B cell (primary cell): Measurements from ENCODE around the gene SLC22A6. TPM values are rescaled to one million over a fixed set of nuclear protein-coding genes. Genes with fewer than 3 reads are reported as not detected.

Experiments used
- ATAC-seq: fragments of 200-7000 bp; cut with Tn5 transposase; one replicate; pipeline ENCODE4 v1.10.0; 2021; ENCODE audit warnings: low read depth, mild to moderate bottlenecking, moderate number of reproducible peaks, moderate library complexity
- CTCF ChIA-PET: fragments of 350-600 bp; sonication (Branson Sonifier 250); formaldehyde crosslinking; loops from one replicate; lab custom pipeline; 2021; ENCODE audit warnings: antibody characterized with exemption, inconsistent platforms; lab: Charles Lee
- POLR2A ChIA-PET: fragments of 350-600 bp; sonication (Branson Sonifier 250); formaldehyde crosslinking; loops from one replicate; lab custom pipeline; 2021; ENCODE audit warnings: antibody characterized with exemption; lab: Charles Lee
- DNase-seq: peaks from one replicate; pipeline ENCODE4 v3.0.0; 2013
- H2AFZ ChIP-seq: 2 replicates; pipeline ENCODE4 v1.6.1; 2012; ENCODE audit warnings: mild to moderate bottlenecking, low read depth, low read length; ENCODE audit not compliant: insufficient read depth, poor library complexity, severe bottlenecking
- H3K27ac ChIP-seq, 2 donors: 1 replicate in 1 of 2; 2 replicates in 1 of 2; pipeline ENCODE4 v1.5.1; 2012 to 2013; ENCODE audit warnings: low read length in 2 of 2, mild to moderate bottlenecking in 2 of 2, moderate library complexity in 1 of 2
- H3K27me3 ChIP-seq, 4 experiments: fragments of 200-600 bp in 1 of 4; sonication (generic) in 1 of 4; replicated peaks in 1 of 4; 1 replicate in 2 of 4; 2 replicates in 2 of 4; pipeline versions ENCODE4 v1.6.1 to v1.7.0; 2013 to 2016; ENCODE audit warnings: low read length in 3 of 4, mild to moderate bottlenecking in 2 of 4, mixed read lengths in 1 of 4, moderate library complexity in 1 of 4; ENCODE audit not compliant: insufficient read depth in 4 of 4, control insufficient read depth in 3 of 4; ENCODE audit errors: control extremely low read depth in 1 of 4
- H3K36me3 ChIP-seq, 2 experiments: replicated peaks in 1 of 2; 1 replicate in 1 of 2; 2 replicates in 1 of 2; pipeline versions ENCODE4 v1.6.1 to v1.7.1; 2013; ENCODE audit warnings: low read length in 1 of 2; ENCODE audit not compliant: insufficient read depth in 2 of 2, control insufficient read depth in 1 of 2; ENCODE audit errors: control extremely low read depth in 1 of 2, extremely low read depth in 1 of 2
- H3K4me1 ChIP-seq, 2 donors: fragments of 200-600 bp in 1 of 2; sonication (generic) in 1 of 2; 1 replicate in 1 of 2; 2 replicates in 1 of 2; pipeline versions ENCODE4 v1.5.1 to v1.6.1; 2013 to 2017; ENCODE audit warnings: low read length in 2 of 2; ENCODE audit not compliant: control insufficient read depth in 2 of 2, insufficient read depth in 2 of 2
- H3K4me2 ChIP-seq: replicated peaks from 2 replicates; pipeline ENCODE3; 2012; ENCODE audit warnings: mild to moderate bottlenecking, low read depth, low read length; ENCODE audit not compliant: poor library complexity, severe bottlenecking
- H3K4me3 ChIP-seq, 5 experiments: fragments of 200-600 bp in 1 of 5; sonication (generic) in 1 of 5; 1 replicate in 3 of 5; 2 replicates in 2 of 5; pipeline versions ENCODE4 v1.5.1 to v1.7.0; 2011 to 2016; ENCODE audit warnings: low read length in 4 of 5, mild to moderate bottlenecking in 4 of 5, low read depth in 2 of 5, control low read depth in 1 of 5, moderate library complexity in 1 of 5; ENCODE audit not compliant: insufficient read depth in 1 of 5; ENCODE audit errors: control extremely low read depth in 1 of 5, extremely low read depth in 1 of 5
- H3K79me2 ChIP-seq: fragments of 200-600 bp; sonication (generic); one replicate; pipeline ENCODE4 v1.6.0; 2016; ENCODE audit warnings: low read length; ENCODE audit not compliant: control insufficient read depth, insufficient read depth
- H3K9ac ChIP-seq: fragments of 200-600 bp; sonication (generic); 2 replicates; pipeline ENCODE4 v1.6.1; 2017; ENCODE audit warnings: mild to moderate bottlenecking, low read length, moderate library complexity
- H3K9me3 ChIP-seq, 3 donors: one replicate each; pipeline versions ENCODE4 v1.6.1 to v1.7.1; 2013; ENCODE audit warnings: low read length in 2 of 3; ENCODE audit not compliant: control insufficient read depth in 2 of 3, insufficient read depth in 1 of 3; ENCODE audit errors: control extremely low read depth in 1 of 3
- H4K20me1 ChIP-seq: 2 replicates; pipeline ENCODE4 v1.6.0; 2012; ENCODE audit warnings: mild to moderate bottlenecking, low read length; ENCODE audit not compliant: insufficient read depth, control insufficient read depth, poor library complexity, severe bottlenecking
- H3K27ac Mint-ChIP-seq: one replicate; pipeline ENCODE4 v1.8.0; 2021; ENCODE audit warnings: mixed read lengths
- H3K27me3 Mint-ChIP-seq: one replicate; pipeline ENCODE4 v1.8.0; 2021; ENCODE audit warnings: mixed read lengths
- H3K4me1 Mint-ChIP-seq: one replicate; pipeline ENCODE4 v1.8.0; 2021; ENCODE audit warnings: mixed read lengths
- H3K4me3 Mint-ChIP-seq: one replicate; pipeline ENCODE4 v1.8.0; 2021; ENCODE audit warnings: mixed read lengths
- H3K9me3 Mint-ChIP-seq: one replicate; pipeline ENCODE4 v1.8.0; 2022; ENCODE audit warnings: mixed read lengths; ENCODE audit not compliant: insufficient read depth
- CTCF ChIP-seq: fragments of 200-600 bp; IDR thresholded peaks from one replicate; pipeline ENCODE4 v1.8.0; 2022; ENCODE audit warnings: antibody characterized with exemption, mild to moderate bottlenecking
- EZH2 ChIP-seq: IDR thresholded peaks from 2 replicates; pipeline ENCODE4 v1.6.1; 2012; ENCODE audit warnings: borderline replicate concordance, low read depth, mild to moderate bottlenecking, moderate library complexity, low read length; ENCODE audit not compliant: insufficient read depth, poor library complexity, severe bottlenecking
- WGBS: methylation state at CpG from one replicate; pipeline ENCODE4 v1.1.5; 2013; ENCODE audit warnings: missing lambda C conversion rate; ENCODE audit not compliant: insufficient coverage; 5-methylcytosine and 5-hydroxymethylcytosine counted together
- intact Hi-C: fragments of 100-400 bp; cut with micrococcal nuclease; formaldehyde crosslinking; loops from one replicate; pipeline ENCODE4 v1.10.0; 2022
- polyA plus RNA-seq: library from polyadenylated mRNA; depleted of rRNA; stranded (reverse); fragments of >200 nt; gene quantifications from 2 replicates; pipeline ENCODE4 v1.2.3, GENCODE V29; 2012
- total RNA-seq, 2 donors: library from RNA; stranded (reverse); fragments of 120-200 nt in 1 of 2; gene quantifications; 1 replicate in 1 of 2; 2 replicates in 1 of 2; pipeline versions ENCODE4 v1.2.3 to v1.2.4, GENCODE V29; 2013 to 2022

Gene SLC22A6
- total and polyA plus RNA-seq, 2 donors (not counting 1 experiment from before 2014, with no cell fraction given) = not detected

GRCh38 chr11:62981743-62982142 lies 3.0 kb downstream of the SLC22A6 start:
- H3K9ac ChIP-seq = no peak overlapping the region
- H3K4me2 ChIP-seq = no peak overlapping the region
- H3K4me3 ChIP-seq = no peak overlapping the region
- CTCF ChIA-PET = interaction anchor here (1.2 kb wide), 1 partner anchor 76 kb away, joined by 4 read pairs; no protein-coding TSS in a partner anchor
- H3K27me3 ChIP-seq = no peaks in the 10 kb centered on the region
- no peak overlapping the region for H2AFZ ChIP-seq
- Mint-ChIP-seq H3K4me3 (no peak overlapping the region), H3K27me3 (peaks cover 31% of the 10 kb centered on the region), H3K4me1 (no peaks in the 10 kb centered on the region), H3K9me3 (no peaks in the 10 kb centered on the region), H3K27ac (no peak overlapping the region)
- H3K79me2 ChIP-seq = no peaks in the 10 kb centered on the region
- no peak for ATAC-seq
- H4K20me1 ChIP-seq = no peaks in the 10 kb centered on the region
- H3K27ac ChIP-seq = no peak overlapping the region
- DNase-seq = no peak
- H3K4me1 ChIP-seq = no peaks in the 10 kb centered on the region
- WGBS = 91% methylated on average over 6 of the region's 7 CpGs
- H3K9me3 ChIP-seq = no peaks in the 10 kb centered on the region
- POLR2A ChIA-PET = no interaction called here
- intact Hi-C loops = no loop called here
- no peaks in the 10 kb centered on the region for H3K36me3 ChIP-seq
- TF ChIP-seq EZH2 (no peak), CTCF (no peak)

- intact Hi-C loops = no loop called here
- no peak for ATAC-seq
- TF ChIP-seq EZH2 (no peak), CTCF (no peak)
- no peak overlapping the region for H3K9ac ChIP-seq
- Mint-ChIP-seq H3K9me3 (no peaks in the 10 kb centered on the region), H3K27ac (no peak overlapping the region), H3K27me3 (peaks cover 23% of the 10 kb centered on the region), H3K4me3 (no peak overlapping the region), H3K4me1 (no peaks in the 10 kb centered on the region)
- no peaks in the 10 kb centered on the region for H3K79me2 ChIP-seq
- no peaks in the 10 kb centered on the region for H4K20me1 ChIP-seq
- H3K9me3 ChIP-seq = no peaks in the 10 kb centered on the region
- WGBS = no CpG with 5 or more reads among the region's 1 CpG
- POLR2A ChIA-PET = no interaction called here
- no peaks in the 10 kb centered on the region for H3K27me3 ChIP-seq
- DNase-seq = no peak
- H3K4me1 ChIP-seq = no peaks in the 10 kb centered on the region
- no peak overlapping the region for H3K4me3 ChIP-seq
- no peak overlapping the region for H2AFZ ChIP-seq
- no peaks in the 10 kb centered on the region for H3K36me3 ChIP-seq
- no peak overlapping the region for H3K27ac ChIP-seq
- no peak overlapping the region for H3K4me2 ChIP-seq
- CTCF ChIA-PET = no interaction called here
Observed at GRCh38 chr11:62980133-62980760, 4.5 kb downstream of the SLC22A6 start.
